ENCODE measurements around the gene MICAL2. TPM values are rescaled to one million over a fixed set of nuclear protein-coding genes. Genes with fewer than 3 reads are reported as not detected.

Gene MICAL2
- total RNA-seq, 1 donor from 2014 or later, result 110 TPM

- DNase-seq, result no peak
Observed at GRCh38 chr11:12258451-12258850, 148.1 kb downstream of the MICAL2 start.

- DNase-seq, result no peak
Observed at GRCh38 chr11:12259956-12260355, 149.6 kb downstream of the MICAL2 start.

GRCh38 chr11:12260731-12261521, 150.5 kb downstream of the MICAL2 start:
- no peak for DNase-seq

DNA sequence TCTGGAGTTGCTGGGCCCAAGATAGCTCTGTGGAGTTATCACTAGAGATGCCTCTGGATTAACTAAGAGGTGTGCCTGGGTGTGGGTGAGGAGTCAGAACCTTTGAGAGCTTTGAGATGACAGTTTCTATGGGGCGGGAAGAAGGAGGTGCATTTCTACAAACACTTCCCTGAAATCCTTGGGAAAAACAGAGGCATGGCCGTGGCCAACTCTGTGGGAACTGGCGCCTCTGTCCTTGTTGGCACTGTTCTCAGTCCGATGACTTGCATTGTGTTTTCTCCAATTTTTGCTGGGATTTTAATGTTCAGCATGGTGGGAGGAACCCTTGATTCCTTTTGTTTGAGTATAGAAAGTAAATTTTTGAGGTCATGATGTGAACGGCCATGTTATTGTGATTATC, 151.2 kb downstream of the MICAL2 start:
- DNase-seq, result no peak

DNA sequence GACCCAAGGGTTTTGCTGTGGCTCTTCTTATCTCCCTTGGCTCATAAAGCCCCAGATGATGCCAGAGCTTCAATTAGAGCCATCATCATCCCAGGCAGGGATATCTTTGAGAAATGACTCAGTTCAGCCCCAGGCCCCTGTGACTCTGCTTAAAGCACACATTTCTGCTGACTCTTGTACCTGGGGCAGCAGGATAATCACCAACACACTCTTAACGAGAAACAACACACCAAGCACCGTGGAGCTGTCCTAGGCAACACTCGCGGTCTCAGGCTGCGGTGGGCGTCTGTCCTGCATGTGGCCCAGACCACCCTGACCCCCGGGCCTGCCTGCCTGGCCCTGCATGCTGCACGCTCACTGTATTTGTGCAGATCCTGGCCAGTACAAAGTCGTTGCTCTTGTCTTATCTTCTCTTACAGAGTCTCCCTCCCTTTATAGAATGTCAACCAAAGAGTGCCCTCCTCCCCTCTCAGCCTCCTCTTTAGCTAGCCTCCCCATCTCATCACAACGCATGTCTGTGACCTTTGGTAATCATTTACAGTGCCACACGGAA, 152.8 kb downstream of the MICAL2 start:
- no peak for DNase-seq

GRCh38 chr11:12264361-12264760, 154.0 kb downstream of the MICAL2 start:
- DNase-seq, result no peak

DNA sequence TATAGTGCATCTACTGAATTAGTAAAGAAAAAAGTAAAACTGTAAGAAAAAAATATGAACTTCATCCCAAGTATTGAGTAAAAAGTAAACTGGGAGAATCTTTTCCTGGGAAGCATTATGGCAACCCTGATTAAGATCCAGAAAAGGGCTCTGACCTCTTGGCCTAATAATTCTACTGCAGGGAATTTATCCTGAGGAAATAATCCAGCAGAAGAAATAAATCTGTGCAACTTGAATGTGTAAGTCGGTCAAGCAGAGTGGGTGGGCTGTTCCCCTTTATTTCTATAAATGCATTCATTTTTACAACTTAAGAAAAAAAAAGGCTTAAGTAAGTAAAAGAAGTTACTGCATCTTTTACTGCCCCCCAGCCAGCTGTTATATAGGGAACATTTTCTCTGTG, 155.7 kb downstream of the MICAL2 start:
- no peak for DNase-seq

DNA sequence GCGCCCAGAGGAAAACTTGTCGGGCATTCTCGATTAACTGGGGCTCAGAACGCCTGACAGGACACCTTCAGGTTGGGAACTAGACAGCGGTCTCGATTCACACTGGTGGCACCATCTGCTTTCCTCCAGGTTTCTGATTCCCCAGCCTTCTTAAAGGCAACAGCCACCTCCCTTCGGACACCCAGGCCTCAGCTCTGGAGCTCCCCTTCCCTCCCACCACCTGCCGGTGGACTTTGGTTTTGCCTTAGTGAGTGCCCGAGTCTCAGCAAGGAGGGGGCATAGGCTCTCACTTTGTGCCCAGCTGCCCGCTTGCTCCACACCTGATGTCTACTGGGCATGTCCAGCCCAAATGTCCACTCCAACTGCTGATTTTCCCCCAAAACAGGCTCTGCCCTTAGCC, 156.6 kb downstream of the MICAL2 start:
- no peak for DNase-seq

DNA sequence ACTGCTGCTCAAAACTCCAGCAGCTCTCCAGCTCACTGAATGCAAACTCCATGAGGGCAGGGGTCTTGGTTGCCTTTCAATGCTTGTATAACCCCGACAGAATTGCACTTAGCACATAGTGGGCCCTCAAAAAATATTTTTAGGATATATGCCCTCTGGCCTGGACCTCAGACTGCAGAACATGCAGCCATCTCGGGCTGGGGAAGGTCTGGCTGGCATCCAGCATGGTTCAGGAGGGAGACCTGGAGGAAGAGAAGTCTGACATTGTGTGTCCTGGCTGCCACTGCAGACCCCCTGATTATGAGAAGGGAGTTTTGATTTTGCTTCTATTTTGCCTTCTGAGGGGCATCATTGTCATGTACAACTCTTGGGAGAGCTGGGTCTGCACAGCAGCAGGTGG, 157.5 kb downstream of the MICAL2 start:
- DNase-seq, result no peak

DNA sequence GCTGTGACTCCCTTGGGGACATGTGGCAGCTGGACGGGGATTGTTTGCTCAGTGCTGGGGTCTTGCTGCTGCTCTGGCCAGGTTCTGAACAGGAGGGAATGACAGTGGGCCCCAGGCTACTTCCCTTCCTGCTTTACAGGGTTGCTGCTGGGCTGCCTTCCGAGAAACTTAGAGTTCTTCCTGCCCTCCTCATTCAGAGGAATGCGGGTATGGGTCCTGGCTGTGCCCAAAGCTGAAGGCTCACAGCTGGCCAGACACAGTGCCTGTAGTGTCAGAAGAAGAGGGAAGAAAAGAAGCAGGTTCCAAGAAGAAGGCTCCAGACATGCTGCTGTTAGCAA, 158.7 kb downstream of the MICAL2 start:
- DNase-seq, result peak; percentile 84

- no peak for DNase-seq
Observed at GRCh38 chr11:12269446-12270214, 159.2 kb downstream of the MICAL2 start.

DNA sequence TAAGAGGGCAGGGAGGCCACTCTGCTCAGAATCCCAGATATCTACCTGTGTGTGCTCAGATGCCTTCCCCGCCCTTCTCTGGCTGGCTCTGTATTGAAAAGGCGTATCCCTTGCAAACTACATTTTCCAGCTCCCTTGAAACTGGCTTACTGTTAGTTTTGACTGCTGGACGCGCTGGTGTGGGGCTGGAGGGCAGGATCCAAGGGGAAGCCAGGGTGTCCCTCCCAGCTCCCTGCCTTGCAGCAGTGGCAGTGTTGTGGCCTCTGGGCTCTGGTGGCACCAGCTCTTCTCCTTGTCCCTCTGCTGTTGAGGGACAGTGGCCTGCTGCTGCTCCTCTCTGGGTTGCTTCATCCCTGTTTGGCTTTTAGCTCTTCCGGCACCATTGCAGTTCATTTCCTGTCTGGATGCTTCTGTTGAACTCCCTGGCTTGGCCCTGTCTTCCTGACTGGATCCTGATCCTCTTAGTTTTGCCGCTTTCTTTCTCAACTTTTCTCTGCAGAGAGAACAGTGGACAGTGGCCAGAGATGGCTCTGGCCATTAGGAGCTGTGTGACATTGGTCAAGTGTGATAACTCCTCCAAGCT, 159.9 kb downstream of the MICAL2 start:
- peak; percentile 38 for DNase-seq

- no peak for DNase-seq
Observed at GRCh38 chr11:12270817-12271216, 160.4 kb downstream of the MICAL2 start.

DNA sequence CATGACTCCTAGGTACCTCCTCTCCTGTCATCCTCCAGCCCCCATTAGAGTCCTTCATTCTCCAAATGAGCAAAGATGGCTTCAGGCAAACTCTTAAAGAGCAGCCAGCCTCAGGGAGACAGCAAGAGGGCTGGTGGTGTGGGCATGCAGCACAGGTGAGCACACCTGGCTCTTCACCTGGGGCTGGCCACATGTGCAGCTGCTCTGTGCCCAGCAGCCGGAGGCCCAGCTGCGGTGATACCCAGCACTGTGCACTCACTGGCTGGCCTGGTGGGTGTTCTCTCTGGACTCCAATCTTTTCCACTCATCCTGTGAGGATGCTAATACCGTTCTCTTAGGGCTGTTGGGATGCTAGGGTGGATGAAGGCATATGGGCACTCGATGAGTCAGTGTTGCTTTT, 160.9 kb downstream of the MICAL2 start:
- no peak for DNase-seq

DNA sequence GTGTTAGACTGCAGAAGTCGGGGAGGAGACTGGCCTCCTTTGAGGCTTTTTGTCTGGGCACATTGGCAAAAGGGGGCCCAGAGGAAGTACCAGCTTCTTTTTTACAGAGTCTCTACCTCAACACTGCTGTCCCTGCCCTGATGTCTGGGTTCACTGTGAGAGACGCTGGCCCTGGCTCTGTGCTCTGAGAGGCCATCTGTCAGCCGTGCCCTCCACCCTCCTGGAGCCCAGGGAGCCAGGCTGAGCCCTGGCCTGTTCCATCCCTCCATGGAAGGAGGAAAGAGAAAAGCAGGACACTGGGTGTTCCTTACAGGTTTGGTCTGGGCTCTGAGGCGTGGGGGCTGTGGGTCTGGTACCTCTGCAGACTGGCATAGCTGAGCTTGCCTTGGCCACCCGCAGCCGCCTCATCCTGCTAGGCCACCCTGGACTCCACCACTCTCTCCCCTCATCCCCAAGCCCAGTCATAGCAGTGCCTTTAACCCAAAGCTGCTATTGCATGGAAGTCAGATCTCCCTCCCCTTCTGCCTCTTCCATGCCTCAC, 161.5 kb downstream of the MICAL2 start:
- no peak for DNase-seq

DNA sequence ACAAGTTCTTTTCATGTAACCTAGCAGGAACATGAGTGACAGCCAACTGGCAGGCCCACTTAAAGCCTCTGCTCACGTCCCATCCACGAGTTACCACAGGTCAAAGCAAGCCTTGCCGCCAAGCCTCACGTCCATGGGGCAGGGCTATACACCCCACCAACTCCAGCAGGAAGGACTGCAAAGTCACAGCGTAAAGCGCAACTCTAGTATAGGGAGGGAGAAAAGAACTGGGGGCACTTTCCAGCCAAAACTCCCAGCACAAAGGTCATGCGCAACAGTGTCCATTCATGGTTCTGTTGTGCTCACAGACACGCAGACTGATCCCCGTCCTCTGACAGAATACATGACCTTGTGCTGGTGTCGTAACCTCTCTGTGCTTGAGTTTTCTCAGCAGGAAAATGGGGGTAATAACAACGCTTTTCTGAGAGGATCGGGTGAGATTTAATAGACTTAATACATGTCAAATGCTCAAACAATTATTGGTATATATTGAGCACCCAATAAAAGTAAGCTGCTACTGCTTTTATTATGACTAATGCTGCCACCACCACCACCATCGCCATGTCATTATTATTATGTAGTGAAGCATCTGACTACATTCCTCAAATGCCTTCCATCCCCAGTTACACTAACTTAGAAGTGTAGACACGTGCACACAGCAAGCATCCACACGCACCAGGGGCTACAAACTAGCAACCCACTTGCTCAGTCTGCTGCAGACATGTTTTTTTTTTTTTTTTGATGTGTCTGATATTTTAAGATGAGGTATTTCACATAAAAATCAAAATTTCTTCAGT, 162.6 kb downstream of the MICAL2 start:
- DNase-seq, result no peak

DNA sequence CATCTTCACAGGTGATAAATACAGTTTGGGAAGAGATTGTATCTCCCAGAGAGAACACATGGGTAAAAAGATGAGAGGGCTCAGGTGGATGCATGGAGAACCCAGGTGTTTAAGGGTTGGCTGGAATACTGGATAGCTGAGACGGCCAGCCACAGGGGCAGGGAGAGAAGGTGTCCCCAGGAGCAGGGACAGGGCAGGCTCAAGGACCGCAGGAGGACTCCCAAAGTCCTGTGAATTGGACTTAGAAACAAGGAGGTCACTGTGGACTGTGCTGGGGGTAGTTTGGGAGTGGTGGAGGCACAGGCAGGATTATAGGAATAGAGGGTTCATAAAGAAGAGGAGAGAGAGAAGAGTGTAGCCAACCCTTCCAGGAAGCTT, 163.2 kb downstream of the MICAL2 start:
- no peak for DNase-seq

DNA sequence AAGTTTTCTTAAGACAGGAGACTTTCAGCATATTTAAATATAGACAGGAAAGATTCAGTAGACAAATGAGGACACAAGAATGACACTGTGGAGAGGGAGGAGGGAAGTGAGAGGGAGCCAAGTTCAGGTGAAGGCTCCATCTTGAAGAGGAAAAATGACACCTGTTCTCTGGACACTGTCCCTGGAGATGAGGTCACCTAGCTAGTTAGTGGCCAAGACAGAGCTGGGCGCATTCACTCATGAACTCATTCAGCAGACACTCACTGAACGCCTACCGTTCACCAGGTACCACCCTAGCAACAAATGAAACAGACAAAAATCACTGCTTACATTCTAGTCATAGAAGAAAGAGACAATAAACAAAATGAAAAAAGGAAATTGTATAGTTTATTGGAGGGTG, 163.7 kb downstream of the MICAL2 start:
- no peak for DNase-seq

- DNase-seq, result no peak
Observed at GRCh38 chr11:12274558-12275197, 164.3 kb downstream of the MICAL2 start.

- DNase-seq, result no peak
Observed at GRCh38 chr11:12275818-12276217, 165.4 kb downstream of the MICAL2 start.

DNA sequence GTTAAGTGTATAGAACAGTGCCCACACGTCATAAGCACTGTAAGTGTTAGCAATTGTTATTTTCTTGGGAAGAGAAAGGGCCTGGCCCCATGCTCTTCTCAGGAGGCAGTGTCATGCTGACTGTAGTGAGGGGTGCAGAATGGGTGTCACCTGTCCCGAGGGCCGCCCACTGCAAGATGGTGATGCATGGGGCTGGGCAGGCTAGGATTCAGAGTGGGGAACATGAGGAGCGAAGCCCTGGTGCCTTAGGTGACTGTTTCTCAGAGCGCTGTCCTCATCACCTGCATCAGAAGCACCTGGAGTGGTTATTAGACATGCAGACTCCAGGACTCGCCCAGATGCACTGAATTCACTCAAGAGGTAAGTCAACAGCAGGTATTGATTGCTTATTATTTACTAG, 166.0 kb downstream of the MICAL2 start:
- DNase-seq, result no peak
